Measurements from ENCODE around the gene BLACAT1.

Gene BLACAT1

GRCh38 chr1:205455581-205456382 is at the start of gene BLACAT1:
Gene BLACAT1 (minus strand): TSS chr1:205456045.
- no peak for DNase-seq

- no peak for DNase-seq
Observed at GRCh38 chr1:205505076-205505729, 49.4 kb upstream of the BLACAT1 start.

- peak; percentile 57 for DNase-seq
Observed at GRCh38 chr1:205504311-205505075, 48.6 kb upstream of the BLACAT1 start, which contains the start of gene CDK18. Gene CDK18 (plus strand): TSS chr1:205504669. CDS start chr1:205523168, 18,499 bp downstream.

- no peak for DNase-seq
Observed at GRCh38 chr1:205502992-205503391, 47.1 kb upstream of the BLACAT1 start.

- DNase-seq = no peak
Observed at GRCh38 chr1:205502111-205502810, 46.4 kb upstream of the BLACAT1 start.

GRCh38 chr1:205500240-205501233 is 44.7 kb upstream of the BLACAT1 start:
- DNase-seq = no peak

GRCh38 chr1:205499789-205500188 is 43.9 kb upstream of the BLACAT1 start:
- no peak for DNase-seq

- no peak for DNase-seq
Observed at GRCh38 chr1:205497351-205497750, 41.5 kb upstream of the BLACAT1 start.

- no peak for DNase-seq
Observed at GRCh38 chr1:205496661-205497060, 40.8 kb upstream of the BLACAT1 start.

- no peak for DNase-seq
Observed at GRCh38 chr1:205495237-205495823, 39.5 kb upstream of the BLACAT1 start.

- no peak for DNase-seq
Observed at GRCh38 chr1:205494115-205494514, 38.3 kb upstream of the BLACAT1 start.

GRCh38 chr1:205493241-205494085 is 37.6 kb upstream of the BLACAT1 start:
- DNase-seq = no peak

GRCh38 chr1:205492774-205493173 is 36.9 kb upstream of the BLACAT1 start:
- DNase-seq = no peak

- DNase-seq = peak; percentile 18
Observed at GRCh38 chr1:205492201-205492667, 36.4 kb upstream of the BLACAT1 start.

GRCh38 chr1:205491794-205492193 is 35.9 kb upstream of the BLACAT1 start:
- no peak for DNase-seq

GRCh38 chr1:205488074-205488723 is 32.4 kb upstream of the BLACAT1 start:
- peak; percentile 45 for DNase-seq

GRCh38 chr1:205486258-205486657 is 30.4 kb upstream of the BLACAT1 start:
- DNase-seq = no peak

- DNase-seq = peak; percentile 61
Observed at GRCh38 chr1:205484985-205485967, 29.4 kb upstream of the BLACAT1 start.

Data from DMS79 (cell line).